HG02943 (cell line): Measurements from ENCODE around the gene EHMT2.

Experiments used
- ATAC-seq: cut with Tn5 transposase; IDR thresholded peaks from one replicate; pipeline ENCODE4 v1.9.1; 2021; ENCODE audit warnings: mild to moderate bottlenecking, low read depth, moderate library complexity; ENCODE audit not compliant: unreplicated experiment

EHMT2 gene

DNA sequence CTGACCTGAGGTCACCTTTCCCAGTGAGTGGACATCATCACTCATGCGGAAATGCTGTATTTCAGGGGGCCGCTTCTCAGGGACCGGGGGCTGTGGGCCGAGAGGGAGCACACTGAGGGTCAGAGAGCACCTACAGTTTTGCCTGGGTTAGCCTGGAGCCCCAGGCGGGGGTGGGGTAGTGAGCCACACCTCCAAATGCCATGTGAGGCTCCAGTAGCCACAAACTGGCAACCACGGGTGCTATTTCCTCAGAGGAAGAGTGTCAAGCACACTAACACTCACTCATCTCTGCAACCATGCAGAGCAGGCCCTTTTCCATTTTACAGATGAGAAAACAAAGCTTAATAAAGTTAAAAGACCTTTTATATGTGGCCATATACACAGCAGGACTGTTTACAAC, 4.7 kb downstream of the EHMT2 start:
- ATAC-seq, result no peak

DNA sequence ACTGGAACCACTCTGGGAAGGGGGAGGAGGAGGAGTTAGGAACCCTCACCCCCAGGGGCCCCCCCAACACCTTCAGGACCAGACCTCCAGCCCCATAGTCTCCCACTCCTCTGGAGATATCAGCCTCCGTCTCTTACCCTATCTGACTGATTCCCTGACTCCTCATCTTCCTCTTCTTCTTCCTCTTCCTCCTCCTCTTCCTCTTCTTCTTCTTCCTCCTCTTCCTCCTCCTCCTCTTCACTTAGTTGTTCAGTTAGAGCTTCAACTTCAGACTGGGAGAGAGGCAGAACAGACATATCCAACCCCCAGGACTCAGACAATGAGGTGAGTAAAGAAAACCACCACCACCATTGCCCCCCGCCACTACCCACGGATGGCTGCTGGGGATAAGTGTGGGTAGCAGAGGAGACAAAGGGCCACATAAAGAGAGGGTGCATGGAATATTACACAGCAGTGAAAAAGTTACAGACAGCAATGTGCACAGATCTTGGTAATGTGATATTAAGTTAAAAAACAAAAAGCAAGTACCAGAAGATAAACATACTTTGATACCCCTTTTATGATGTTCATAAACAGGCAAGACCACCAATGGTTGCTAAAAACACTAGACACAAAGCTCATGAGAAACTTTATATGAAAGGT, 8.0 kb downstream of the EHMT2 start:
- ATAC-seq, result no peak

DNA sequence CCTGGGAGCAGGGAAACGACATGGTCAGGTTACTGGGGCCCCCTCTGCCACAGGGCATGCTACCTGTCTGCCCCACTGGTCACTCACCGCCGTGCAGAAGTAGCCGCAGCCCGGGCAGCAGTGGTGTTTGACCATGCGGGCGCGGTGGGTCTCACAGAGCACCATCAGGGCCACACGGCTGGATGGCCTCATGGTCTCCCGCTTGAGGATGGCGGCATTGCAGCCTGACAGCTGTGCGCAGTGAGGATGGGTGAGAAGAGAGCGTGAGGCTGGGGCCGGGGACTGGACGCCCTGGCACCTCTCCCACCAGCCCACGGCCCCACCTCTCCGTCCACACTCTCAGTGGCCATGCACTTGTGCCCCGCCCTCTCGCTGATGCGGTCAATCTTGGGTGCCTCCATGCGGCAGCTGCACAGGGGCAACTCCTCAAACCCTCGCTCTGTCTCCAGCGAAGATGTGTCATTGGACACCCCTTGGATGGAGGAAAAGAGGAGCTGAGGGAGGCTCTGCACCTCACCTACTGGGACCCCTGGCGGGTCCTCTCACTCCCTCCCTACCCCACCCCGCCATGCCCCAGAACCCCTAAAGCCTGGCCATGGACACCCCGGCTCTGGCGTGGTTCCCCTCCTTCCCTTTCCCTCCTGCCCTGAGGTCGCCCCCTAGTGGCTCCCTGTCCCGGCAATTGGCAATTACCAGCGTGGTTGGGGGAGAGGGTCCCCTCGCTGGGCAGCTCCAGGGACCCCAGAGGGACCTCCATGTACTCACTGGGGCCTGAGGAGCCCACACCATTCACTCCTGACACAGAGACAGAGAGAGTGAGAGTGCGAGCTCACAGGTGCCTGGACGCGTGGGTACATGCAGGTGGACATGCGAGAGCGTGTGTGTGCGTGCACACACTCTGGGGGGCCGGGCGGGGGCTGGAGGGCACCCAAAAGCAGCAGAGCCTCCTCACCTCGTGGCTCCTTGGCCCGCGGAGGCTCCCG, 8.9 kb downstream of the EHMT2 start:
- no peak for ATAC-seq

DNA sequence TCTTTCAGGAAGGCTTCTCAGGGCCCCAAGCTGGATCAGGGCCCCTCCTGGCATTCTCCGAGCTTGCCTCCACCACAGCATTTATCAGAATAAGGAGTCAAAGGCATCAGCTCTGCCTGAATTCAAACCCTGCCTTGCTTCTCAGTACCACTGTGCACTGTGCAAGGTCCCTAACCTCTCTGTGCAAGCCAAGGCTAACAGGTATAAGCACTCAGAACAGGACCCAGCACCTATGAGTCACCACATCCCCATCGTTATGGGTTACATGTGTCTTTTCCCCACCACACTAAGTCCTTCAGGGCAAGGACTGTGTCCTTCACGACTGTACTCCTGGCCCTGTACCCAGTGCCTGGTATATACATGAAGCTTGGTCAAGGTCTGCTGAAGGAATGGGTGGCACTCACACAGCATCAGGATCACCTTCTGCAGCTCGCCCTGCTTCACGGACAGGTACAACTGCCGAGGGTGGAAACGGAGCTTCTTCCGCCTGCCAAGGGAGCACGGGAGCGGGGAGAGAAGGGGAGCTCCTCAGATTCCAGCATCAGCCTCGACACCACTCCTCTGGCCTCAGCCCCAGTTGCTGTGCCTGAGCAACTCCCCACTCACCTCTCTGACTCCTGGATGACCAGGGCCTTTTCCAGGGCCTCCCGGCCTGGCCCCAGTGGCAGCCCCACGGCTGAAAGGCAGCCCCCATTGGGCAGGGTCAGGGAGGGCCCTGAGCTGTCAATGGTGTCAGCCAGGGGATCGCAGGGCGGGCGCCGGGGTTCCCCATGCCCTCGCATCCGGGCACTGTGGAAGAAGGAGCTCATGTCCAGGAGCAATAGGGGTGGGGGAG, 10.1 kb downstream of the EHMT2 start:
- ATAC-seq, result no peak

DNA sequence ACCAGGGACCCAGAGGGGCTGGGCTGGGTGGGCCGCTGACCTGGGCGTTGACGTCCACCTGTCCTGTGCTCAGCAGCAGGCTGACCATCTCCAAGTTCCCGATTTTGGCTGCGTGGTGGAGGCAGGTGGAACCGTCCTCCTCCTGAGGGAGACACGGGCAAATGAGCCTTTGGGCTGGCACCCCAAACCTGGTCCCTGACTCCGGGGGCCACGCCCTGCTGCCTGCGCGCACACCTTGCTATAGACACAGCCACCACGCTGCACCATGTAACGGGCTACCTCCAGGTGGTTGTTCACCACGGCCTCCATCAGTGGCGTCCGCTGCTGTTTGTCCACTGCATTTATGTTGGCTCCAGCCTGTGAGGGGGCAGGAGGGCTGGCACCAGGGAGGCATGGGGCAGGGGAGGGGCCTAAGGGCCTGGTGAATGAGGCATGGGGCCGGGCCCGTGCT, 10.9 kb downstream of the EHMT2 start:
- no peak for ATAC-seq

DNA sequence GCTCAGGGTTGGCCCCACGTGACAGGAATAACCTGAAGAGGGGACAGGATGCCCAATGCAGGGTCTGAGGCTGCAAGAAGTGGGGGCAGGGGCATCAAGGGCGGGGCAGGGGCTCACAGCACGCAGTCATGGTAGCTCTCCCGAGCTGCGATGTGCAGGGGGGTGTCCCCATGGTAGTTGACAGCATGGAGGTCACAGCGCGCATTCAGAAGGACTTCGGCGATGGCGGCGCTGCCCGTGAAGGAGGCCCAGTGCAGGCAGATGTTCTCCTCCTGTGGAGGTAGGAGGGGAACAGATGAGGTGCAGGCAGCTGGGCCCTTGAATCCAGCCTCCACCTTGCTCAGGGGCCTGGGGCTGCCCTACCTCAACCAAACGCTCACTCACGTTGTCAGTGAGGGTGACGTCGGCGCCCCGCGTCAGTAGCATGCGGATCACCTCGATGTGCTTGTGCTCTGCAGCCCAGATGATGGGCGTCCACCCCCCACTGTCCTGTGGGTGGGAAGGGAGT, 12.9 kb downstream of the EHMT2 start:
- ATAC-seq, result no peak

DNA sequence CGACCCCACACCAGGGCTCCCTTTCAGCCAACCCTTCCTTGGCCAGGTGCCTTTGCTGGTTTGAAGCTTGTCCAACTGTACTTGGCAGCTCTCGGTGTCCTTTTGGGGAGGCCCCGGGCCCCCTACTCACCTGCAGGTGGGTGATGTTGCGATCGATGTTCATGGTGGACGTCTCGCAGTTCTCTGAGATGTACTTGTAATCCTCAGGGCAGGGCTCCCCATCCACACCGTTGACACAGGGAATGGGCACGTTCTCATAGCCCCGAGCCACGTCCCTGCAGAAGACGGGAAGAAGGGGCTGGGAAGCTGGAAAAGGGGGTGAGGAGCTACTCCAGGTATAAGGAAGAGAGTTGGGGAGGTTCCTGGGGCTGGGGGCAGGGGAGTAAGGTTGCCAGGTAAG, 13.8 kb downstream of the EHMT2 start:
- no peak for ATAC-seq

DNA sequence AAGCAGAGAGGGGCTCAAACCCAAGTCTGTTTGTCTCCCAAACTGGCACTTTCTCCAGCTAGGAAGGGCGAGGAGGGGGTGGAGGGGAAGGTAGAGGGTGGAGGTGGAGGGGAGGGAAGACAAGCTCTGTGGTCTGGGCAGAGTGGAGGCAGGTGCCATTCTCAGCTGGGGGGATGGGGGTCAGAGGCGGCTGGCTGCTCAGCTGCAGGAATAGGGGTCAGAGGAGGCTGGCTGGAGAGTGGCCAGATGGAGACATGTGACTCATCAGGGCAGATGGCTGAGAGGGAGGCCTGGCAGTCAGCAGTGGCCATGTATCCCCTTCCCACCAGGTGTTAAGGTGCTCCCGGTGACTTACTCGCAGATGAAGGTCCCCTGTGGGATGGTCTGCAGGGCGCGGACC, 15.2 kb downstream of the EHMT2 start:
- ATAC-seq, result no peak

DNA sequence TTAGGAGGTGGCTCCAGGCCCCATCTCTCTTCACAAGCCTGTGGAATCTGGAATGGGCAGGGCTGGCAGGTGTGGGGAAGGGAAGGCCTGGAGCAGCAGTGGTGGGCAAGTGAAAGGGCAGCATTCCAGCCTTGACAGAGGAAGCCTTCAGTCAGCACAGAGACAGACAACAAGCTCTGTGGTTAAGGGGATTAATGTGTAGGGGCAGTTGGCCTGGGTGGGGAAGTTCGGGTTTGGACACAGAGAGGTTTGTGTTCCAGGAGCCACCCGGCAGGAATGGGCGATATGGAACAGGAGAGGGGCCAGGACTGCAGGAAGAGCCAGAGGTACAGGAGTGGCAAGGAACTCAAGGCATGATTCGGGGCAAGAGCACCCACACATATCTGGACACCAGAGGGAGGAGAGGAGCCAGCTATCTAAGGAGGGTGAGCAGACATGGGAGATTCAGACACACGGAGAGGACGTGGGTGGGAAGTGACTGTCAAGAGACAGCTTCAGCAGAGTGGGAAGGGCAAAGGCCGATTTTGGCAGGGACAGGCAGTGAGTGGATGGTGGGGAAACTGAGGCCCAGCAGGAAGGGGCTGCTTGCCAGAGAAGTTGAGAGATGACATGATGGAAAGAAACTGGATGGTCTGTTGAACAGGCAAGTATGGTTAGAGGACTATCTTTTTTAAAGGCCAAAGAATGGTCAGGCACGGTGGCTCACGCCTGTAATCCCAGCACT, 16.2 kb downstream of the EHMT2 start:
- no peak for ATAC-seq

DNA sequence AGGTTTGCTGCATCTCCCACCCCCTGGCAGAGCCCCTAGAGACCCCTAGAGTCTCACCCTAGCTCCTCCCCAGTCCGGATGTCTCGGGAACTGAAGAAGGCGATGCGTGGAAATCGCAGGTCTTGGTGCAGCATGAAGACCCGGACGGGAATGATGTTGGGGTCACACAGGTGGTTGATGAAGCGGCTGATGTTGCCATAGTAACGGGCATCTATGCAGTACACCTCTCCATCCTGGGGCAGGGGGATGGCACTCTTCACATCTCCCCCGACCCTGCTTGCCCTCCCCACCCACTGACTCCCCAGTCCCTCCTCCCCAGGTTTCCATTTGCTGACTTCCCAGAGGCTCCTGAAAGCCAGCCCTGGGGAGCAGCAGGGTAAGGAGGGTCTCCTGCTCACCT, 16.9 kb downstream of the EHMT2 start:
- ATAC-seq, result no peak

DNA sequence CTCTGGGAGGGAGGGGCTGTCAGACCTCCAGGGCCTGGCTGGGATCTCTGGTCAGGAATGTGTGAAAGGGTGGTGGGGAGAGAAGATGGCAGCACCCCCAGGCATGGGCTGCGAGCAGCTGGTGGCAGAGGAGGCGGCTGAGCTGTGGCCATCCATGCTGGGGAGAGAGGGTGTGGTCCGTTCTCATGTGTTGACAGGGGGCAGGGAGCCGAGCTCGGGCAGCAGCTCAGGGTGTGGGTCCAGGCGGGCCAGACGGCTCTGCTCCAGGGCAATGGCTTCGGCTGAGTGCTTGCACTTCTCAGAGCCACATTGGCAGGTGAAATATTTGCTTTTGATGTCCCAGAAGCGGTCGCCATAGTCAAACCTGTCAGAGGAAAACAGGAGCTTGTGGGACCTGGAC, 17.6 kb downstream of the EHMT2 start:
- ATAC-seq, result no peak

DNA sequence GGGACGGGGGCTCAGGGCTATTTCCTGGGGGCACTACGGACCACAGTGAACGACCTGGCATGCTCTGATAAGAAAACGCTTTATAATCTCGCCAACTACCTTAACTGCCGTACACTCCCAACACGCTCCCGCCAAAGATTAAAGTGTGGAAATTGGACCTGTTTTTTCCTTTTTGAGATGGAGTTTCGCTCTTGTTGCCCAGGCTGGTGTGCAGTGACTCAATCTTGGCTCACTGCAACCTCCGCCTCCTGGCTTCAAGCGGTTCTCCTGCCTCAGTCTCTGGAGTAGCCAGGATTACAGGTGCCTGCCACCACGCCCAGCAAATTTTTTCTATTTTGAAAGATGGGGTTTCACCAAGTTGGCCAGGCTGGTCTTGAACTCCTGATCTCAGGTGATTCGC, 18.4 kb downstream of the EHMT2 start:
- ATAC-seq, result no peak

DNA sequence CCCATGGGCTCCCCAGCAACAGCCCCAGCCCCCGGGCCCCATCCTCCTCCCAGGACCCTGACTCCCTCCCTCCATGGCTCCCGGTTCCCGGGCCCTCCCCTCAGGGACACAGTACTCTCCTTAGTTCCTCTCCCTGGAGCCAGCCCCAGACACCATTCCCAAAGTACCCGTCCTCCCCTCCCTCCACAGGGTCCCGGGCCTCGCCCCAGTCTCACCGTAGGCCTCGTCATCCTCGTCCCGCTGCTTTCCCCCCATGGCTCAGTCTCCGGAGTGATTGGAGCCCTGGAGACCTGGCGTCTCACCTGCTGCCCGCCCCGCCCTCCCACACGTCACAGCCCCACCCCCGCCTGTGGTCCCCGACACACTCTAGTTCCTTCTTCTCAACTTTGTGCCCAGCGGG, 18.8 kb downstream of the EHMT2 start, which contains the start of gene SLC44A4:
Gene SLC44A4, minus strand, starts transcription at position 272 of the 400 bp plus-strand sequence. Its CDS starts 17 bp downstream, at position 255.
- ATAC-seq, result no peak

DNA sequence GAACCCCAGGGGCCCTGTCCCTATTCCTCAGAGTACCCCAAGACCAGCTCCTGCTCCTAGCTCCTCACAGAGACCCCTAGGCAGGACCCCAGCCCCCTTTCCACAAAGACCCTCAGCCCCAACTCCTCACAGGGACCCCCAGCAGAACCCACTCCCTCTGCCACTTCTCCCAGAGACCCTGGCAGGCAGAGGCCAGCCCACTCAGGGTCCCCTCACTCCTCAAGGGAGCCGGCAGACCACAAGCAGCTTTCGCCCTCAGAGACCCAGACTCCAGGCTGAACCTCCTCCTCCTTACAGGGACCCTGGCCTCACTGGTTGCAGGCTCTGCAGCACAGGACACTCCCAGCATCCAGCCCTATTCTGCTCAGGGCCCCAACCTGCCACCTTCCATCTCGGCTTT, 19.3 kb downstream of the EHMT2 start:
- ATAC-seq, result no peak

DNA sequence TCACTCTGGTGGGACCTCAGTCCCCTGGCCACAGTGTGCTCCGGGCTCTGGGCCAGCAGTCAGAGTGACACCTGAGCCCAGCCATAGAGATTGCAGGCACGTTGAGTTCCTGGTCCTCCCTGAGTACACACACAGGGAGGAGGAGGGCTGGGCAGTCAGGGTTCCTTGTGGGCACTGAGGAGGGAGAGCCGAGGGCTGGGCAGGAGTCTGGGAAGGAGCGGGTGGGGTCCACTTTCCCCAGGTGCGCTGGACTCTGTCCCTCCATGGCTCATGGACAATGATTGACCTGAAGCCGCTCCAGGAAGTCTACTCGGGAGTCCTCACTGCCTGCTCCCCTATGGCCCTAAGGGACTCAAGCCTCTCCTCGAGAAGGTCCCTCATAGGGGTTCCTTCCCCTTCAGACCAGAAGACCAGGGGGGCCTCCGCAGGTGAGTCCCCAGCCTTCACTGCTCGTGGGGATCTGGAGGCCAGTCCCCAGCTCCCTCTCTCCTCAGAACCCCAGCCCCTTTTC, 19.8 kb downstream of the EHMT2 start:
- no peak for ATAC-seq

DNA sequence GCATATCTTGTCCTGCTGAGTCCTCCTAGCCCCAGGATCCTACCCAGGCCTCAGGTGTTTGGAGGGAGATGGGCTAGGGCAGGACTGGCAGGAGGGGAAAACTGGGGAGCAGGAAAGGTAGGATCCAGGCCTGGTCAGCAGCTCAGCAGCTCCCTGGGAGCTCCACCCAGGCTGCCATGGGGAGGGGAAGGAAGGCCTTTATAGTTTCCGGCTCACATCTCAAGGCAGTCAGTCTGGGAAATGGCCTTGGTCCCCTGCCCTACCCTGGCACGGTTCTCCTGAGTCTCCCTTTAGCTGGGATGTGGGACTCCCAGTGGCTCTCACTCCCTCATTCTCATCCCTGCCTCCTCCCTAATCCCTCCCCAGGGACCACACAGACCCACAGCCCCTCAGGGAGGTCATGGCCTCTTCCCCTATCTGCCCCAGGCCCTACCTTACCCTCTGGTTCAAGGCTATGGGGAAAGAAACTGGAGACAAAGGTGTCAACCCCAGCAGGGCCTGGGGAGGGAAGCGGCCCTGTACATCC, 20.3 kb downstream of the EHMT2 start:
- ATAC-seq, result no peak

DNA sequence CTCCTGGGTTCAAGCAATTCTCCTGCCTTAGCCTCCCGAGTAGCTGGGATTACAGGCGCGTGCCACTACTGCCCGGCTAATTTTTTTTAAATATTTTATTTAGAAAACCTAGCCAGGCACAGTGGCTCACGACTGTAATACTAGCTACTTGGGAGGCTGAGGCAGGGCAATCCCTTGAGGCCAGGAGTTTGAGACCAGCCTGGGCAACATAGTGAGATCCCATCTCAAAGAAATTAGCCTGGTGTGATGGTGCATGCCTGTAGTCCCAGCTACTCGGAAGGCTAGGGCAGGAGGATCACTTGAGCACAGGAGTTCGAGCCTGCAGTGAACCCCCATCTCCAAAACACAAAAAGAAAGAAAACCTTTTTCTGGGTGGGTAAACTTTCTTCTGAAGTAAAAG, 21.1 kb downstream of the EHMT2 start:
- no peak for ATAC-seq

DNA sequence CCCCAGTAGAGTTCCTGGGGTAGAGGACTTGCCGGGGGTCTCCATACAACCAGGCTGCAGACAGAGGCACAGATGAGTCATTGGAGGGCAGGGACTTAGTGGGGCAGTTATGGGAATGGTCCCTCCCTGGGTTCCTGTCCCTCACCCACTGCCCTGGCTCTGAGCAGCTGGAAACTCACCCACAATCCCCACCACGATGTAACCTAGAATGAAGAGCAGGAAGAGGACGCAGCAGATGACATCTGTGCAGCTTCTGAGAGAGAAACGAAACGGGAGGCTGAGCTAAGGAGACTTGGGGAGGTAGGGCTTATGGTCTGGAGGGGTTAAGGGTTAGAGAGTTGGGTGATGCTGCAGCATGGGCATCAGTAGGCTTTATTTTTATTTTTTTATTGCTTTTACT, 21.6 kb downstream of the EHMT2 start:
- ATAC-seq, result no peak

DNA sequence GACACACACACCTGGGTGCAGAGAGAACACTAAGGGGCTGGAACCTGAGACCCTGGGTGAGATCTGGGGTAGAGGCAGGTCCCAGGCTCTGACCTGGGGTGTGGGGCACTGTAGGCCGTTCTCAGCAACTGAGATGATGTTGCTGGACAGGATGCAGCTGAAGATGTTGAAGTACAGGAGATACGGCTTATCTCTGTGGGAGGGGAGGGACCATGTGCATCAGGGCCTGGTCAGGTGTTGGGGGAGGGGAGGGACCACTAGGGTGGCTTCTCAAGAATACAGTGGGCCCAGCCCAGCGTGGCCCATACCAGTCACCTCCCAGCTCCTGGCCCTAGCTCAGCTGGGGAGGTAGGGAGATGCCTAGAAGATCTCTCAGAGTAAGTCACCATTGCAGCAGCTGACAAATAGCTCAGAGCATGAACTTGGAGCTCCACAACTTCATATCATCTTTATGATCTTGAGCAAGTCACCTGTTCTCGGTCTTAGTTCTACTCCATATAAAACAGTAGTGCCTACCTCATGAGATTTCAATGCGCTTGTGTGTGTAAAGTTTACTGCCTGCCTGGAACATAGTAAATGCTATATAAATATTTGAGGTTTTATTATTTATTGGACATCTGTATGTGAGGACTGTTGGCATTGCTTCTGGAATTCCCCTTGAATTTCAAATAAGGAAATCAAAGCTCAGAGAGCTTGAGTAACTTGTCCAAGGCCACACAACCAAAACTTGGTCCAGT, 22.5 kb downstream of the EHMT2 start:
- ATAC-seq, result no peak
